Lower leg skin (tissue), 3 donors: ENCODE results near the gene ABLIM3.

Experiments
- POLR2A ChIP-seq, 2 donors: fragments of 450-650 bp; IDR thresholded peaks; one replicate each; pipeline ENCODE4 v1.6.1; 2016 to 2017; ENCODE audit warnings: antibody characterized with exemption in 2 of 2, mild to moderate bottlenecking in 1 of 2, moderate library complexity in 1 of 2
- TF ChIP-seq, protein P1 (sequence below), 3 donors: fragments of 450-650 bp; IDR thresholded peaks; one replicate each; pipeline ENCODE4 v1.5.1; 2016; ENCODE audit warnings: antibody characterized with exemption in 3 of 3, mild to moderate bottlenecking in 3 of 3, moderate library complexity in 2 of 3

DNA sequence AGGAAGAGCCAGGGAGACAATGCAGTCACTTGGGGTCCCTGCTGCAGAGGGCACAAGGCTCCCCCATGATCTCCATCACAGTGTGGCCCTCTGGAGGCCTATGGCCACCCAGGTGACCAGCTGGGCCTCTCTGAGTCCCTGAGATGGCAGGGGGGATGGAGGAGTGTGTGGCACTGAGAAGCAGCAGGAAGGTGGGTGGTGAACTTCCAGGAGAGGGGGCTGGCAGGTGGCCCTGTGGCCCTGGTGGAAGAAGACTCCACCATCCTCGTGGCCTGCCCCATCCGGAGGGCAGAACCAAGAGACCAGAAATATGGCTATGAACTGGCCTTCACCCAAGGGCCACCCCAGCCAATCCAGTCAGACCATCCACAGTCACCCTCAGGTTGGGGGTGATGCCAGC is 98.6 kb downstream of the ABLIM3 start:
- TF ChIP-seq, protein P1, sequence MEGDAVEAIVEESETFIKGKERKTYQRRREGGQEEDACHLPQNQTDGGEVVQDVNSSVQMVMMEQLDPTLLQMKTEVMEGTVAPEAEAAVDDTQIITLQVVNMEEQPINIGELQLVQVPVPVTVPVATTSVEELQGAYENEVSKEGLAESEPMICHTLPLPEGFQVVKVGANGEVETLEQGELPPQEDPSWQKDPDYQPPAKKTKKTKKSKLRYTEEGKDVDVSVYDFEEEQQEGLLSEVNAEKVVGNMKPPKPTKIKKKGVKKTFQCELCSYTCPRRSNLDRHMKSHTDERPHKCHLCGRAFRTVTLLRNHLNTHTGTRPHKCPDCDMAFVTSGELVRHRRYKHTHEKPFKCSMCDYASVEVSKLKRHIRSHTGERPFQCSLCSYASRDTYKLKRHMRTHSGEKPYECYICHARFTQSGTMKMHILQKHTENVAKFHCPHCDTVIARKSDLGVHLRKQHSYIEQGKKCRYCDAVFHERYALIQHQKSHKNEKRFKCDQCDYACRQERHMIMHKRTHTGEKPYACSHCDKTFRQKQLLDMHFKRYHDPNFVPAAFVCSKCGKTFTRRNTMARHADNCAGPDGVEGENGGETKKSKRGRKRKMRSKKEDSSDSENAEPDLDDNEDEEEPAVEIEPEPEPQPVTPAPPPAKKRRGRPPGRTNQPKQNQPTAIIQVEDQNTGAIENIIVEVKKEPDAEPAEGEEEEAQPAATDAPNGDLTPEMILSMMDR (IDR thresholded peaks at IDR 0.05): no peak
- TF ChIP-seq POLR2A (IDR thresholded peaks at IDR 0.05): no peak
